GM18951 (cell line): ENCODE results near the gene MICU2.
"Not testable (repeated sequence)": the region's sequence is repeated elsewhere in the genome, so short reads cannot be mapped to it uniquely, and the experiment has no call there.

Experiments
- POLR2A ChIP-seq: IDR thresholded peaks from 4 replicates; pipeline ENCODE4 v1.6.1; 2011; ENCODE audit warnings: mild to moderate bottlenecking; ENCODE audit not compliant: insufficient read length, insufficient read depth; ENCODE audit errors: extremely low read depth
- in situ Hi-C: fragments of 300-500 bp; cut with MboI; formaldehyde crosslinking; loops from one replicate; pipeline ENCODE4 v1.12.0; 2022; ENCODE audit warnings: low sequenced_read_pairs, mixed read lengths, inconsistent platforms; ENCODE audit not compliant: unreplicated experiment

Gene MICU2

DNA sequence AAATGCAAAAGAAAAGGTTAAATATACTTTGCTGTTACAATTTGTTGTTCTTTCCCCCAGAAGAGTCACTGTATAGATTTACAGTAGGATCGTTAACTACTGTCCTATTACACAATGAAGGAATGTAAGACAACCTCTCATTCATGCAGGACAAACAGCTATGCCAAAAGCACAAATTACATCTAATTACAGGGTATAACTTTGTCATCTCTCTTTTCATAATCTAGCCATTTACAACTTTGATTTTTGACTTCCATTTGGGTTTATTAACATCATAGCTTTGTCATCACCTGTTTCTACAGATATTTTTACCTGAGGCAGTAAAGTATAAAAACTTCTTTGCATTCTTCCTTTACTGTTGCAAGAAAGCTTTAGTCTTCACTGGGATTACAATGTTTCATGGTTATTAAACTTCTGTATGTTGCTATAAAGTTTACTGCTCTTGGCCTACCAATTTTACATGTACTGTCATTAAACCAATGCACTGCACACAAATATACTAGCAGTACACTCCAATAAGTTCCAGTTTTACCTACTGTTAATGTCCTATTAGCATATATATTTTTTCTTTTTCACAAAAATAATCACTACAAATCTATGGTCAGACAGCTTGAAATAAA is 18.9 kb downstream of the MICU2 start:
- in situ Hi-C loops = no loop called here
- TF ChIP-seq POLR2A = no peak

DNA sequence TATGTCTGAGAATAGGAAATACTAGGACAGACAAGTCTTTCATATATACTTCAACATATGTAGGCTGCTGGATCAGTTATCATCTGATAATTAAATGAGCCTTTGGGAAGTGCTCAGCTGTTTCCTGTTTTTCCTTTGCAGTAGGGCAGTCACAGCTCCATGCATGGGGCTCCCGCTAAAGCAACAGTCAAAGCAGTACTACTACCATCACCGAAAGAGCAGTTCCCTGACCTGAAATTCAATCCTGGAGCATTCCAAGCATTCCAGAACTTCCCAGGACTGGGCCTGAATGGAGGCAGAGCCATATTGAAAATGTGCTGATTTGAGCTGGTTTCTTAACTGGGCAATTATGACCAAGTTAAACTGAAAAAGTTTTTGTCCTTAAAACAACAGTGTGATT is 20.5 kb downstream of the MICU2 start:
- in situ Hi-C loops = no loop called here
- no peak for TF ChIP-seq POLR2A

DNA sequence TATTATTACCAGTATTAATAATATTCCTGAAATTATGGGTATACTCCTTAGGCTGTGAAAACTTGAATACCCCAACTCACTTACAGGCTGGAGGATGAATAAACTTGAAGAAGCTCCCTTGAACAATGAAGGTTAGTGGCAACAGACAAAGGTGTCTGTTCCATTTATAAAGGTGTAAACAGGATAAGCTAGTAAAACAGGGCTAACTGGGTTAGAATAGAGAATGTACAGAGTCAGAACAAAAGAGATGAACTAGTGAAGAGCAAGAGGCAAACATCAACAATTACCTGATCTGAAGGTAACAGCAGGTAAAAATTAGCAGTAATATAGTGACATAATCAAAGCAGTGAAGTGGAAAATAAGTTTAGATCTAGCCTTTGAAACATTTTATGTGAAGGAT is 23.2 kb downstream of the MICU2 start:
- in situ Hi-C loops = no loop called here
- TF ChIP-seq POLR2A = no peak

DNA sequence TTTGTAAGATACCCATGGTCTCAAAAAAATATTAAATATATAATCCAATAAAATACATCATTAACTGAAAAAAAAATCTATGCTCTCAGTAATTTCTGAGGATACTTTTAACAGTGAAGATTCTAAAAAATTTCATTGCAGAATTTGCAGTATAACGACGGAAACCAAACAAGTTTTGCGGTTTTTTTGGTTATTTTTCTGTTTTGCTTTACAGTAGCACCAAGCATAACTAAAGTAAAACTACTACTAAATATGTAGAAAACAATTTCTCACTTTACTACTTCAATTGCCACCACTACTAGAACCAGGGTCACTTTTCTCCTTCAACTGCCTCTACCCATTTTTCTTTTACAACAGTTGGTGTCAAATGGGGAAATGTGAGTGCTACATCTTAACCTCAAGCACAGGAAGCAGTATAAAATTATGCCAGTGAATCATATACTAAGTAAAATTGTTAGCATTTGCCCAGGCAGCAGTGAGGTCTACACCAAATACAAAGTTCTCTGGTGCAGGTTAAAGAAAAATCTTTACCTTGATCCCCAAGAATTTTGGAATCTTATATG is 24.1 kb downstream of the MICU2 start:
- TF ChIP-seq POLR2A = no peak
- in situ Hi-C loops = no loop called here

DNA sequence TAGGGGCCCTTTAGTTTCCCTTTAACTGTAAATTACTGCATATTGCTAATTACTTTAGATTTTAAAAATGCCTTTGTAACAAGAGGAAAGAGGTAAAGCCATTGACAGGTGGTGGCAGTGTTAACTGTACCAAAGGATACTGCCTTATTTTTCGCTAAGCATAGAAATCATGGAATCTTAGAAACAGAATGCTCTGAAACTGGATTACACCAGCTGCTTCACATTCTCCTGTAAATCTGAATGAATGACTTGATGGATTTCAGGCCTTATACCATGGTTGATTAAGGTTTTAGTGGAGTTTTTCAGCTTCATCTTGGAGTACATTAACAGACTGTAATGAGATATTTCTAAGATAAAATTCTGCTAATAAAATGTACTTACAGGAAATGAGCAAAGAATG is 25.2 kb downstream of the MICU2 start:
- in situ Hi-C loops = no loop called here
- TF ChIP-seq POLR2A = no peak

DNA sequence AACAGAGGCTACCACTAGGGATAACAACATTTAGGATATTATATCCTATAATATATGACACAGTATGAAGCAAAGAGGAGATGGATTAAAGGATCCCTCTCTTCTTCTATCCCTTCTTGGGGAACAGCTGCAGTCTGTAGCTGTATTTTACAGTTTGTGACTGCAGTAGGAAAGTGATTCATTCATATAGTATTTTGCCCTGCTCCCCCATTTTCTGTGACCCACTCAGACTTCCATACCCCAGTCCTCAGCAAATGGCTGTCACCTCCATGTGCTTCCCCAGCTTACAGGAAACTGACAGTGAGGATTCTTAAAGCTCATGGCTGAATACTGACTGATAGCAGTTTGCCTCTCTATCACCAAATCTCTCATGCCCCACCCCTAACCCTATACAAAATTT is 27.5 kb downstream of the MICU2 start:
- in situ Hi-C loops = no loop called here
- TF ChIP-seq POLR2A = no peak

DNA sequence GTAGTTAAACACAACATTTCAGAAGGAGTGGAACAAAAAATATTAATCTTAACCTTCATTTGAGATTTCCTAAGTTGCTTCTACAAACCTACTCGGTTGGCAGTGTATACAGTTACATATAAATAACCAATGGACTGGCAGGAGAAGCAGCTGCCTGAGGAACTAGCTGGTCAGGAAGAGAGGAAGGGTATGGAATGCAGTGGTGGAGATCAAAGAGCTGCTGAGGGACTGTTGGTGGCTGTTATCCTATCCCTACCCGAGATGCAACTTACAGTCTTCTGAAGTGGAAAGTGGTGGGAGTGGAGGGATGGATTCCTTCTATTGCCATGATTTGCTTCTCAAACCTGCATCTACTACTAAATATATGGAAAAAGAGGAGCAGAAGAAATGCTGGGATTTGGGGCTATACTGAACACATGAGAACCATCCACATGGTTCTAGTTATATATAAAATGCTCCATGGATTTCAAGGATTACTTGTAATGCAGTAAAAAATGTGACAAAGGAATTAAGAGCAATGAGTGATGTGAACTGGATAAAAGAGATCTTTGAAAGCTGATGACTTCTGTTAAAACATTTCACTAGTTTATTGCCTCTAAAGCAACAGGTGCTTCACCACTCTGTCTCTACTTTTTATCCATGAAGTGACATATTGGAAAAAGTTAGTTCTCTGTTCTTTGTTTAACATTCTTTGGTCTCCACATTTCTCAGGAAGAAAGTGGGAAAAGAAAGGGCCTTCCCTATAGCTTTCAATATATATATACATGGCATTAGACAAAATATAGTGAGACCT is 29.9 kb downstream of the MICU2 start:
- in situ Hi-C loops = no loop called here
- no peak for TF ChIP-seq POLR2A

DNA sequence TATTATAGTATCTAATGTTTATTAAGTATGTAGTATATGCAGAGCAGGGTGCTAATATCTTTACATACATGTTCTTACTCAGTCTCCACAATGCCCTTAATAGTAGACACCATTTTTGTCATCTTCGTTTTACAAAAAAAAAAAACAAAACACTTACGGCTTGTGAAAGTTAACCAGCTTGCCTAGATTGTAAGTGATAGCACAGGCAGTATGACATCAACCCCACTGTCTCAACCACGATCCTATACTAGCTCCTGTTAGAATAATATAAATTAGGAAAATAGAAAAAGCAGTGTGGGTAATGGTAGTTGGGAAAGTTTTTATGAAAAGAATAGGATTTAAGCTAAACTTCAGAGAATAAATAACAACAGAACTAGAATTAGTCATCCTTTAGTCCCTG is 34.3 kb downstream of the MICU2 start:
- in situ Hi-C loops = no loop called here
- no peak for TF ChIP-seq POLR2A

DNA sequence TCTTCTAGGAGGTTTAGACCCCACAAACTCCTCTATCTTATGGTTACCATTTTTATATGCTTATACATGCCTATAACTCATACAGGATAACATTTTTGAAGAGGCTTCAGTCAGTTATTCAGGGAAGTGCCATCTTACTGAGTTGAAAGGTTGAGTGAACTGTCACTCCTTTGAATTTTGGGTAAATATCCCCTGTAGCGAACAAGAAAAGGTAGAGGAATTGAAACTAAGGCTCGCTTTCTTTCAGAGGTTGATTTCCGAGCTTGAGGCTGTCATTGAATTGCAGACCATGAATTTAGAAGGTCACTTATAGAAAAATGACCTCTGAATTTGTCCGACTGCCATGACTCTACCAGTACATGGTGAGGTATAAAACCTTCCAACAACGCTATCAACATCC is 35.1 kb downstream of the MICU2 start:
- no peak for TF ChIP-seq POLR2A
- in situ Hi-C loops = no loop called here

DNA sequence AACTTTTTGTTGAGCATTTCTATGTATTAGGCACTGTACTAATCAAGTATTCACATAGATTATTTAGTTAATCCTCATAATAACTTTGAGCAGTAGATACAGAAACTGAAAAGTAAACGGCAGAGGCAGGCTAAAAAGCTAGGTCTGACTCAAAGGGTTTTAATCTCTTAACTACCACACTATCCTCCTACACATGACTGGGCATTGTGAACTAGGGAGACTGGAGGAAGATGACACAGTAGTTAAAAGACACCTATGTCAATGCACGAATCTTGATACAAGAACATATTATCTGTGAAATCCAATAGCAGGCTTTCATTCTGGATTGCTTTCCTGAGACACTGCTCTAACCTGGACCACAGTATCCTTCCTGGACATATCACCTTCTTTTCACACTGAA is 36.3 kb downstream of the MICU2 start:
- no peak for TF ChIP-seq POLR2A
- in situ Hi-C loops = no loop called here

DNA sequence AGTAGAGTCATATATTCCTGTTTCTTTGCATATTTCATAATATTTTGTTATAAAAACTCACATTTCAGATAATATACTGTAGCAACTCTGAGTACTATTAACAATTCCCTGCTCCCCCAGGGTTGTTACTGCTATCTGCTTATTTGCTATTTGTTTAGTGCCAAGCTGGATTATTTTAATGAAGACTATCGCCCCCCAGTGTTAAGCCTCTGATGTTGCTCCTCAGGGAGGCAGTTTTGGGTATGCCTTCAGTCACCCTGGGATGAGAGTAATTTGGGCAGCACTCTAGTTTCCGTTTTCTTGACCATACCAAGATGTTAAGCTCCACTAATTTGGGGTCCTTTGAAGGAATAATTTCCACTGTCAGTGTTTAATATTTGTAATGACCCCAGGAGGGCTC is 46.0 kb downstream of the MICU2 start:
- in situ Hi-C loops = no loop called here
- TF ChIP-seq POLR2A = no peak

DNA sequence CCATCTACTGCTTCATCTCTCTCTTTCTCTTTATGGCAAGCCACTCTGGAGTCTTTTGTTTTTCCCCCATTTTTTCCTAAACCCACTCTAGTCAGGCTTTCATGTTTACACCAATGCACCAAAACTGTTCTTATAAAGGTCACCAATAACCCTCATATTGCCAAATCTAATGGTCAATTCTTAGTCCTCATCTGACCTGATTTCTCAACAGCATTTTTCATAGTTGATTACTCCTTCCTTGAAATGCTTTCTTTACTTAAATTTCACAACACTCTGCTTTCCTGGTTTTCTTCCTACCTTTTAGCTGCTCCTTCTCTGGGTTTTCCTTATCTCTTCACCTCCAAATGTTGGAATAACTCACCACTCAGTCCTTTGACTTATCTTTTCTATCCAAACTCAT is 47.9 kb downstream of the MICU2 start:
- no peak for TF ChIP-seq POLR2A
- in situ Hi-C loops = no loop called here

DNA sequence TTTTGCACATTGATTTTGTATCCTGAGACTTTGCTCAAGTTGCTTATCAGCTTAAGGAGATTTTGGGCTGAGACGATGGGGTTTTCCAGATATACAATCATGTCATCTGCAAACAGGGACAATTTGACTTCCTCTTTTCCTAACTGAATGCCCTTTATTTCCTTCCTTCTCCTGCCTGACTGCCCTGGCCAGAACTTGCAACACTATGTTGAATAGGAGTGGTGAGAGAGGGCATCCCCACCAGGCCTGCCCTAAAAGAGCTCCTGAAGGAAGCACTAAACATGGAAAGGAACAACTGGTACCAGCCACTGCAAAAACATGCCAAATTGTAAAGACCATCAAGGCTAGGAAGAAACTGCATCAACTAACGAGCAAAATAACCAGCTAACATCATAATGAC is 50.7 kb downstream of the MICU2 start:
- in situ Hi-C loops = not testable (repeated sequence)

DNA sequence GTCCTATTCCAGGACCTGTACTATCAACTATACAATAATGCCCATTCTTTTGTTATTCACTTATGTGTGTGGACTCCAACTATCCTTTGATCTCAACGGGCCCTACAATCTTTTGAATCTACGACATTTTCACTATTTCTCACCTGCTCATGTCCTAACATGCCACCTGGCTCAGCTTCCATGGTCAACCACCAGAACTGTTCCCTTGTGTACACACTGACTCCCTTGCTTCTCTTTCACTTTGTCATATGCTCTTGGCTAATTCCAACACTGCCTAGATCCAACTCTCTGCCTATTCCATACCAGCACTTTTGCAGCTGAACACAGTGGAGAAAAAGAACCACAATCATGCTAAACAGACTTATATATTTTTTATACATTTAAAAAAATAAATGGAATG is 53.1 kb downstream of the MICU2 start:
- in situ Hi-C loops = no loop called here
- no peak for TF ChIP-seq POLR2A
